Measurements from ENCODE around the gene CD70. TPM values are rescaled to one million over a fixed set of nuclear protein-coding genes. Genes with fewer than 3 reads are reported as not detected.
A peak's percentile ranks its signal among the peaks of the same experiment; 100 is the strongest.
"Not testable (repeated sequence)": the region's sequence is repeated elsewhere in the genome, so short reads cannot be mapped to it uniquely, and the experiment has no call there.

Gene CD70
- total and polyA plus RNA-seq, 11 donors, result 0.23 to 0.68 (median 0.37) TPM; not detected in 8

GRCh38 chr19:6604906-6605305 is 14.0 kb upstream of the CD70 start:
- 75 to 81% (median 80%) methylated on average over 11 of the region's 11 CpGs for WGBS, 4 donors
- no peaks in the 10 kb centered on the region for H3K9me3 ChIP-seq
- H3K4me1 ChIP-seq, result peaks cover 0 to 9% (median 0%) of the 10 kb centered on the region in 12 donors
- ATAC-seq (no peak), DNase-seq (no peak)
- no peak overlapping the region for H3K4me3 ChIP-seq
- TF ChIP-seq CTCF (IDR thresholded peaks at IDR 0.05) (no peak), POLR2A (IDR thresholded peaks at IDR 0.05) (no peak)
- peaks cover 0 to 16% (median 5%) of the 10 kb centered on the region in 9 donors for H3K27me3 ChIP-seq
- H3K27ac ChIP-seq, result no peak overlapping the region
- intact Hi-C loops (cut with DNase I), result loop anchor here in 1 of 10 donors (5.0 kb wide), 1 partner anchor 78 kb away; no protein-coding TSS in a partner anchor
- H3K36me3 ChIP-seq, result no peaks in the 10 kb centered on the region

GRCh38 chr19:6602729-6603114 is 11.8 kb upstream of the CD70 start:
- DNase-seq, result no peak
- no peak for ATAC-seq
- 77 to 82% (median 79%) methylated on average over 5 of the region's 5 CpGs for WGBS, 4 donors
- Histone ChIP-seq H3K36me3 (no peaks in the 10 kb centered on the region), H3K27ac (no peak overlapping the region), H3K27me3 (peaks cover 0 to 2% (median 0%) of the 10 kb centered on the region in 9 donors), H3K4me3 (no peak overlapping the region), H3K9me3 (no peaks in the 10 kb centered on the region), H3K4me1 (peaks cover 0 to 9% (median 0%) of the 10 kb centered on the region in 12 donors)
- no peak for TF ChIP-seq CTCF (IDR thresholded peaks at IDR 0.05)
- TF ChIP-seq POLR2A (IDR thresholded peaks at IDR 0.05), result no peak
- intact Hi-C loops (cut with DNase I), result no loop called here

GRCh38 chr19:6601537-6602052 is 10.6 kb upstream of the CD70 start:
- H3K4me3 ChIP-seq, result peak overlapping the region in 1 of 12 donors; percentile 19
- DNase-seq; ATAC-seq; H3K36me3 ChIP-seq; intact Hi-C loops (cut with DNase I); H3K27me3 ChIP-seq; H3K27ac ChIP-seq; H3K9me3 ChIP-seq; H3K4me1 ChIP-seq: not testable (repeated sequence)
- 78 to 86% (median 81%) methylated on average over 15 of the region's 15 CpGs for WGBS, 4 donors

GRCh38 chr19:6600951-6601536 is 10.1 kb upstream of the CD70 start:
- H3K4me1 ChIP-seq; ATAC-seq; H3K9me3 ChIP-seq; H3K36me3 ChIP-seq; H3K4me3 ChIP-seq; DNase-seq; H3K27ac ChIP-seq; intact Hi-C loops (cut with DNase I): not testable (repeated sequence)
- 83 to 90% (median 86%) methylated on average over 10 of the region's 10 CpGs for WGBS, 4 donors
- peaks cover 0 to 15% (median 0%) of the 10 kb centered on the region in 9 donors for H3K27me3 ChIP-seq

GRCh38 chr19:6599866-6600454 is 9.0 kb upstream of the CD70 start:
- 75 to 84% (median 77%) methylated on average over 8 of the region's 8 CpGs for WGBS, 4 donors
- DNase-seq (no peak), ATAC-seq (no peak)
- Histone ChIP-seq H3K4me1 (peaks cover 0 to 9% (median 0%) of the 10 kb centered on the region in 12 donors), H3K9me3 (no peaks in the 10 kb centered on the region), H3K36me3 (no peaks in the 10 kb centered on the region), H3K4me3 (no peak overlapping the region), H3K27ac (no peak overlapping the region), H3K27me3 (peaks cover 0 to 24% (median 0%) of the 10 kb centered on the region in 9 donors)
- intact Hi-C loops (cut with DNase I), result no loop called here
- TF ChIP-seq POLR2A (IDR thresholded peaks at IDR 0.05) (no peak), CTCF (IDR thresholded peaks at IDR 0.05) (no peak)

- DNase-seq; H3K4me1 ChIP-seq; H3K9me3 ChIP-seq; H3K4me3 ChIP-seq; H3K36me3 ChIP-seq; H3K27ac ChIP-seq; ATAC-seq; intact Hi-C loops (cut with DNase I): not testable (repeated sequence)
- H3K27me3 ChIP-seq, result peaks cover 0 to 40% (median 6%) of the 10 kb centered on the region in 9 donors
- 55 to 61% (median 59%) methylated on average over 6 of the region's 6 CpGs for WGBS, 4 donors
Measured at GRCh38 chr19:6598254-6598892, 7.4 kb upstream of the CD70 start.

- H3K4me3 ChIP-seq; ATAC-seq; intact Hi-C loops (cut with DNase I); H3K4me1 ChIP-seq; H3K36me3 ChIP-seq; H3K27ac ChIP-seq; DNase-seq; H3K9me3 ChIP-seq: not testable (repeated sequence)
- WGBS, 4 donors, result 91 to 94% (median 92%) methylated on average over 23 to 34 of the region's 34 CpGs
- peaks cover 0 to 47% (median 11%) of the 10 kb centered on the region in 9 donors for H3K27me3 ChIP-seq
Measured at GRCh38 chr19:6597471-6598253, 6.7 kb upstream of the CD70 start.

Measured in heart left ventricle (tissue), 16 donors.